Endothelial cell of umbilical vein (primary cell): ENCODE results near the gene GALNT17.

Experiments
- EZH2 ChIP-seq: IDR thresholded peaks from 2 replicates; pipeline ENCODE4 v1.6.1; 2012; ENCODE audit warnings: borderline replicate concordance, low read depth, mild to moderate bottlenecking, moderate library complexity, low read length, inconsistent platforms; ENCODE audit not compliant: severe bottlenecking
- GATA2 ChIP-seq: IDR thresholded peaks from 2 replicates; pipeline ENCODE4 v1.7.0; 2011; ENCODE audit warnings: low read depth, mild to moderate bottlenecking, moderate library complexity, mixed read lengths, low read length; ENCODE audit not compliant: insufficient read length, insufficient read depth
- JUN ChIP-seq: IDR thresholded peaks from 2 replicates; pipeline ENCODE4 v1.6.1; 2011; ENCODE audit warnings: borderline replicate concordance, low read depth; ENCODE audit not compliant: insufficient read length, insufficient read depth
- MYC ChIP-seq: IDR thresholded peaks from one replicate; pipeline ENCODE4 v1.6.1; 2011; ENCODE audit warnings: mild to moderate bottlenecking, low read depth, low read length
- POLR2A ChIP-seq: IDR thresholded peaks from 2 replicates; pipeline ENCODE4 v1.6.1; 2012; ENCODE audit warnings: low read depth, mild to moderate bottlenecking, control low read depth, low read length
- POLR2AphosphoS5 ChIP-seq: IDR thresholded peaks from 2 replicates; pipeline ENCODE4 v1.6.1; 2012; ENCODE audit warnings: low read depth, mild to moderate bottlenecking, control low read depth, low read length, moderate library complexity; ENCODE audit not compliant: insufficient read depth
- TF ChIP-seq, protein P1 (sequence below), 2 donors: IDR thresholded peaks; 1 replicate in 1 of 2; 2 replicates in 1 of 2; pipeline ENCODE4 v1.5.1; 2011; ENCODE audit warnings: low read length in 2 of 2, mild to moderate bottlenecking in 2 of 2, moderate library complexity in 2 of 2, control low read depth in 1 of 2, inconsistent platforms in 1 of 2, low read depth in 1 of 2; ENCODE audit not compliant: insufficient read depth in 1 of 2; ENCODE audit errors: extremely low read depth in 1 of 2
- TF ChIP-seq, protein P2 (sequence below): IDR thresholded peaks from 2 replicates; pipeline ENCODE4 v1.6.1; 2011; ENCODE audit not compliant: insufficient read depth, insufficient read length

DNA sequence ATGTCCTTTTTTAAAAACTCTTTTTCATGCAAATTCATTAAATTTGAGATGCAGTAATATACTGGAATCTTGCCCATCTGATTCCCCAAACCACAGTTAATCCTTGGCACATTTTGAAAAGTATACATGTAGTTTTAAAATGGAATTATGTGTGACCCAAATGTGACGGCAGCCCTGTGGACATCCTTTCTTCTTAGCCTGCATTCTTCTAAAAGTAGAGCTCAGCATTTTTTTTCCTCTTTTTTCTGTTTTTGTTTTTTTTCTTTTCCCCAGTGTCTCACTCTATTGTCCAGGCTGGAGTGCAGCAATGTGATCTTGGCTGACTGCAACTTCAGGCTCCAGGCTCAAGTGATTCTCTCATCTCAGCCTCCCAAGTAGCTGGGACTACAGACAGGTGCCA is 338.9 kb downstream of the GALNT17 start:
- TF ChIP-seq EZH2 = no peak
- TF ChIP-seq, protein P1, sequence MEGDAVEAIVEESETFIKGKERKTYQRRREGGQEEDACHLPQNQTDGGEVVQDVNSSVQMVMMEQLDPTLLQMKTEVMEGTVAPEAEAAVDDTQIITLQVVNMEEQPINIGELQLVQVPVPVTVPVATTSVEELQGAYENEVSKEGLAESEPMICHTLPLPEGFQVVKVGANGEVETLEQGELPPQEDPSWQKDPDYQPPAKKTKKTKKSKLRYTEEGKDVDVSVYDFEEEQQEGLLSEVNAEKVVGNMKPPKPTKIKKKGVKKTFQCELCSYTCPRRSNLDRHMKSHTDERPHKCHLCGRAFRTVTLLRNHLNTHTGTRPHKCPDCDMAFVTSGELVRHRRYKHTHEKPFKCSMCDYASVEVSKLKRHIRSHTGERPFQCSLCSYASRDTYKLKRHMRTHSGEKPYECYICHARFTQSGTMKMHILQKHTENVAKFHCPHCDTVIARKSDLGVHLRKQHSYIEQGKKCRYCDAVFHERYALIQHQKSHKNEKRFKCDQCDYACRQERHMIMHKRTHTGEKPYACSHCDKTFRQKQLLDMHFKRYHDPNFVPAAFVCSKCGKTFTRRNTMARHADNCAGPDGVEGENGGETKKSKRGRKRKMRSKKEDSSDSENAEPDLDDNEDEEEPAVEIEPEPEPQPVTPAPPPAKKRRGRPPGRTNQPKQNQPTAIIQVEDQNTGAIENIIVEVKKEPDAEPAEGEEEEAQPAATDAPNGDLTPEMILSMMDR (IDR thresholded peaks at IDR 0.05; ENCODE audit: extremely low read depth in 1 of 2, insufficient read depth in 1 of 2, low read depth in 1 of 2, low read length in 2 of 2) = no peak
- no peak for TF ChIP-seq POLR2A
- TF ChIP-seq POLR2AphosphoS5 = no peak
- TF ChIP-seq, protein P2, sequence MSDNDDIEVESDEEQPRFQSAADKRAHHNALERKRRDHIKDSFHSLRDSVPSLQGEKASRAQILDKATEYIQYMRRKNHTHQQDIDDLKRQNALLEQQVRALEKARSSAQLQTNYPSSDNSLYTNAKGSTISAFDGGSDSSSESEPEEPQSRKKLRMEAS = no peak
- no peak for TF ChIP-seq JUN
- no peak for TF ChIP-seq MYC
- no peak for TF ChIP-seq GATA2
